GM12865 (cell line): ENCODE results near the gene APOL4.

ENCODE experiments used
- DNase-seq: peaks from one replicate; pipeline ENCODE4 v3.0.0; 2010; ENCODE audit warnings: low read depth
- H3K4me3 ChIP-seq: 2 replicates; pipeline ENCODE4 v1.5.1; 2011; ENCODE audit warnings: mild to moderate bottlenecking, low read depth, low read length, control low read depth
- CTCF ChIP-seq: IDR thresholded peaks from 2 replicates; pipeline ENCODE4 v1.5.1; 2011; ENCODE audit warnings: low read length, control low read depth, low read depth, inconsistent platforms; ENCODE audit not compliant: insufficient read depth; ENCODE audit errors: missing control alignments

Gene APOL4

GRCh38 chr22:36185828-36186624, 15.6 kb downstream of the APOL4 start:
- H3K4me3 ChIP-seq: no peak overlapping the region
- TF ChIP-seq CTCF: no peak
- DNase-seq: no peak

- TF ChIP-seq CTCF: no peak
- no peak for DNase-seq
These were observed 17.1 kb downstream of the APOL4 start for GRCh38 chr22:36184433-36185025.

GRCh38 chr22:36183446-36183845, 18.2 kb downstream of the APOL4 start:
- H3K4me3 ChIP-seq: no peak overlapping the region
- no peak for TF ChIP-seq CTCF
- no peak for DNase-seq

More at GRCh38 chr22:36184433-36185025, 17.1 kb downstream of the APOL4 start:
- H3K4me3 ChIP-seq: no peak overlapping the region

DNA sequence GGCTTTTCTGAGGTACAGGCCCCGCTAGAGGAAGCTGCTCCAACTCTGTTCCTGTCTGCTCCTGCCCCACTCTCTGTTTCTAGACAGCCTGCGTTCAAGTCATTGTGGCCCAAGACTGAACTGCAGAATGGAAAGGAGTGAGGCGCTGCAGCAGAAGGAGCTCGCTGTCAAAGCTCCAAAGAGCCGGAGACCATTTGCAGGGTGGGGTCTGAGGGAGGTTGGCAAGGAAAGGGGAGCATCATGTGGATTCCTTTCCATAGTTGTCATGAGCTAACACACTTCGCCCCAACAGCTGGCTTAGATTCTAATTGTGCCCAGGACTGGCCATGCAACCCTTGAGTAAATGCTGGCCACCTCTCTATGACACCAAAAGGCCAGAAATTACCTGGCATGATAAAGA, 18.8 kb downstream of the APOL4 start:
- no peak for DNase-seq
- TF ChIP-seq CTCF: no peak
- no peak overlapping the region for H3K4me3 ChIP-seq

GRCh38 chr22:36182056-36182455, 19.6 kb downstream of the APOL4 start:
- TF ChIP-seq CTCF: no peak
- no peak overlapping the region for H3K4me3 ChIP-seq
- DNase-seq: no peak

GRCh38 chr22:36180928-36181327, 20.7 kb downstream of the APOL4 start:
- DNase-seq: no peak
- no peak overlapping the region for H3K4me3 ChIP-seq
- TF ChIP-seq CTCF: no peak
